GM12891 (cell line): ENCODE results near the gene RNF150.

Source experiments
- DNase-seq: peaks from one replicate; pipeline ENCODE4 v3.0.0; 2011; ENCODE audit warnings: low spot score; ENCODE audit not compliant: insufficient read length
- FAIRE-seq: peaks from 2 replicates; lab custom pipeline; 2011; peaks lifted over from hg19 to GRCh38; lab: Jason Lieb, UNC
- PAX5 ChIP-seq: IDR thresholded peaks from 2 replicates; pipeline ENCODE4 v1.6.1; 2011; ENCODE audit warnings: low read length, moderate library complexity, mild to moderate bottlenecking; ENCODE audit not compliant: insufficient read depth, severe bottlenecking
- POLR2A ChIP-seq: IDR thresholded peaks from 2 replicates; pipeline ENCODE4 v1.6.1; 2011; ENCODE audit warnings: low read depth, low read length, control low read depth
- POLR2AphosphoS5 ChIP-seq: IDR thresholded peaks from 2 replicates; pipeline ENCODE4 v1.6.1; 2011; ENCODE audit warnings: low read depth, low read length, control low read depth
- POU2F2 ChIP-seq: IDR thresholded peaks from 2 replicates; pipeline ENCODE4 v1.6.1; 2011; ENCODE audit warnings: low read depth, mild to moderate bottlenecking, control low read depth, low read length, moderate library complexity
- SPI1 ChIP-seq: IDR thresholded peaks from 2 replicates; pipeline ENCODE4 v1.6.1; 2011; ENCODE audit warnings: low read depth, low read length, control low read depth
- TAF1 ChIP-seq: IDR thresholded peaks from 2 replicates; pipeline ENCODE4 v1.6.1; 2011; ENCODE audit warnings: low read depth, low read length, control low read depth

Gene RNF150

GRCh38 chr4:141078871-141079270 lies 54.4 kb downstream of the RNF150 start:
- TF ChIP-seq POLR2AphosphoS5 (no peak), SPI1 (no peak), TAF1 (no peak), POU2F2 (no peak), PAX5 (no peak), POLR2A (no peak)
- DNase-seq = no peak
- FAIRE-seq = no peak

DNA sequence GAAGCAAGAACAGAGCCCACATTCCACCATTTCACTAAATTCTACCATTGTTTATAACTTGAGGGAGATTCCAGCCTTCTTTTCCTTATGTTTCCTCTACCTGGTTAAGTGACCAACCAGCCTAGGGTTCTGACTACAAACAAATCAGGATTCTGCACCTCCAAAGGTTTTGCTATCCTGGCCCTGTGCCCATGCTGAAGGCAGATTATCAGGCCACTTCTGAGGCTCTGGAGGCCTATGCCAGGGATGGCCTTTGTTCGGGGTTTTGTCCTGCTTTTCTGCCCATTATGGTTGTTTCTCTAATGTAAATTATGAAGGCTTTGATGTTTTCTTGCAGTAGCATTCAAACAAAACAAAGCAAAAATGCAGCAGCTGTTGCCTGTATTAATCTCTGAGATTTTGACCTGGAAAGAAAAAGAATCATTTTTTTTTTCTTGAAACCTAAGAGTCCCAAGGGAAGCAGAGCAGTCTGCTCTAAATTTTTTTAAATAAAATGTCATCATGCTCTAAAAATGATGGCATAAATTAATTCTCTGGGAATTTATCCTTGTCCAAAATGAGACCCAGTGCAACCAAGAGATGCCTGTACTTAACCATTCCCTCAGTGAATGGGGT lies 55.6 kb downstream of the RNF150 start:
- no peak for FAIRE-seq

GRCh38 chr4:141075553-141075952 lies 57.7 kb downstream of the RNF150 start:
- DNase-seq (no peak), FAIRE-seq (no peak)
- no peak for TF ChIP-seq TAF1
- TF ChIP-seq PAX5 = no peak
- no peak for TF ChIP-seq SPI1
- no peak for TF ChIP-seq POLR2A
- TF ChIP-seq POLR2AphosphoS5 = no peak
- TF ChIP-seq POU2F2 = no peak

More for the DNA sequence above, 55.6 kb downstream of the RNF150 start:
- TF ChIP-seq PAX5 = no peak
- TF ChIP-seq SPI1 = no peak
- TF ChIP-seq TAF1 = no peak
- TF ChIP-seq POLR2A = no peak
- TF ChIP-seq POLR2AphosphoS5 = no peak
- TF ChIP-seq POU2F2 = no peak
- no peak for DNase-seq

DNA sequence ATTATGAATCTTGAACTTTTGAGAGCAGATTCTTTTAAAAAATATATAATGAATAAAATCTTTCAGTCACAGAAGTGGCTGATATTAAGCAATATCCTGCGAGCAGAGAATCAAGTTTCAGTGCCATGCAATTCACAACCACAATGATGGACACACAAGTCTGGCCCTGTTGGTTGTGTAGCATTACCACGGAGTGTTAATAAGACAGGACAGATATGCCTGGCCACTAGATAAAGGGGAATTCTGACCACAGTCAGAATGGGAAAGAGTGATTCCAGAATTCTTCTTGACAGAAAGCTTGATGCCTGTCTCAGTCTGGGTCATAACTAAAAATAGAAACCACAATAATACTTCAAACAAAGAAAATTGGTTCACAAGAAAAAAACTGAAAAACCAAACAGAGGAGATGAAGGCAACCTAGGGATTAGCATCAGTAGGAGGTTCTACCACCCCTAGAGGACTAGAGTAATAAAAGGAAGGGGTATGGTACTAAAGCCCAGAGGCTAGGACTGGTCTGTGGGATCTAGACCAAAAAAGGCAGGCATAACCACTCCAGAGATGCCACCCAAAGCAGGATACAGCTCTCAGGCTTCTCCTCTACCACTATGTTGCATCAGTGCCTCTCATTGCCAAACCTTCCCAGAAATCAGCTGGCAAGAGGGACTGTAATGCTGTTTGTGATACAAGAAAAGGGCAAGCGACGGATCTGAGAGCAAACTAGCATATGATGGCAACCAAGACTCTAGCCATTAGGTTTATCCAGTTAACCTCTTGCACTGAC lies 59.0 kb downstream of the RNF150 start:
- FAIRE-seq (no peak), DNase-seq (no peak)
- TF ChIP-seq PAX5 (no peak), POLR2AphosphoS5 (no peak), TAF1 (no peak), POLR2A (no peak), POU2F2 (no peak)

GRCh38 chr4:141066690-141067089 lies 66.6 kb downstream of the RNF150 start:
- FAIRE-seq (no peak), DNase-seq (no peak)
- TF ChIP-seq POU2F2 = no peak
- TF ChIP-seq PAX5 = no peak
- no peak for TF ChIP-seq TAF1
- TF ChIP-seq SPI1 = no peak
- no peak for TF ChIP-seq POLR2AphosphoS5
- TF ChIP-seq POLR2A = no peak

DNA sequence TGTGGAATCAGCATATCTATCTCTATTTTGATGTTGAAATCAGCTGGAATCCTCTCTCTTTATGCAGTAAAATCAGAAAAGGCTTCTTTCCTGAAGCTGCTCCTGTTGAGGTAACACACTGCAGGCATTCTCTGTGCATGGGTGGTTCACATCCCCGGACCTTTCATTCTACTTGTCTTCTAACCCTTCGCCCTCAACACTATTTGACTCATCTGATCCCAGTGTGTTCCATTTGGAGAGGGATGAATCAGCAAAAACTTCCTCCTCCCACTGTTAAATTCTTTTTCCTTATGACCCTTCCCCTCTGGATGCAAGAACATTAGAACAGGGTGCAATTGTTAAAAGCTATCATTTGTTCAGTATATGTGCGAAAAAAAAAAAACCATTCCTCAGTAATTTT lies 67.4 kb downstream of the RNF150 start:
- TF ChIP-seq PAX5 = no peak
- TF ChIP-seq POU2F2 = no peak
- TF ChIP-seq POLR2A = no peak
- TF ChIP-seq SPI1 = no peak
- TF ChIP-seq POLR2AphosphoS5 = no peak
- TF ChIP-seq TAF1 = no peak
- FAIRE-seq = no peak
- DNase-seq = no peak

GRCh38 chr4:141062651-141063050 lies 70.6 kb downstream of the RNF150 start:
- FAIRE-seq (no peak), DNase-seq (no peak)
- TF ChIP-seq TAF1 = no peak
- TF ChIP-seq SPI1 = no peak
- TF ChIP-seq POLR2AphosphoS5 = no peak
- TF ChIP-seq POU2F2 = no peak
- TF ChIP-seq POLR2A = no peak
- TF ChIP-seq PAX5 = no peak

DNA sequence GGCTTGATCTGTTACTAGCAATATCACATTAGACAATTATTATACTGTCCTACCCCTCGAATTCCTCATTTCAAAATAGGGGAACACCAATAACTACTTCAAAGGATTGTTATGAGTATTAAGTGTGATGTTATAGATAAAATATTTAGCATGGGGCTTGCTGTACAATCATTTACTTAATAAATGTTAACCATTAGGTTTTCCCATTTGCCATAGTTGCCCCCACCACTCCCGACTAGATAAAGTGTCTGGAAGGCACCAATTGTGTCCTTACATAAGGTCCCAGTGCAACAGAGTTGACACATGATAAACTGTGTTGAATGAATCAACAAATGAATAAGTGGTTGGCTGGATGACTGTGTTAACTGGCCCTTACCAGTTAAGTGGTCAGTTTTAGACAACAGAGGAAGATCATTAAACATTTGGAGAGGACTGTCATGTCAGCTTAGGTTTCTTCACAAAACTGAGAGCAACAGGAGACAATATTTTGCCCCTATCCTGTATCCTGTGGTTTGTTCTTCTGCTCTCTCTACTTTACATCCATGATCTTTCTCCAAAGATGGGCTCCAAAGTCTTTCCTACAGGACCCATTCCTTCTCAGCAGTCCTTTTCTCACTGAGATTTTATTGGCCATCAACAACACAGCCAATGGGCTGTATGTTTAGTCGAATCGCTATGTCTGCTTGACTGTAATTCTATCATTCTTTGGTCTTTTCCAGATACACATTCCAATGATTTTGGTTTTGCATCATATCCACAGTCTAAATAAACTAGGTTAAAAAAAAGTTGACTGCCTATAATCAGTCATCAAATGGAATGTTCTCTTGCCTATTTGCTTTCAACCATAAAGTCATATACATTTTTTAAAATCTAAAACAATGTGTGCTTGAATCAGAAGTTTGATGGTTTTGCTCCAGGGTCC lies 74.4 kb downstream of the RNF150 start:
- TF ChIP-seq TAF1 = no peak
- no peak for TF ChIP-seq POLR2A
- no peak for TF ChIP-seq POLR2AphosphoS5
- TF ChIP-seq SPI1 = no peak
- TF ChIP-seq PAX5 = no peak
- no peak for TF ChIP-seq POU2F2
- FAIRE-seq = no peak
- DNase-seq = no peak

DNA sequence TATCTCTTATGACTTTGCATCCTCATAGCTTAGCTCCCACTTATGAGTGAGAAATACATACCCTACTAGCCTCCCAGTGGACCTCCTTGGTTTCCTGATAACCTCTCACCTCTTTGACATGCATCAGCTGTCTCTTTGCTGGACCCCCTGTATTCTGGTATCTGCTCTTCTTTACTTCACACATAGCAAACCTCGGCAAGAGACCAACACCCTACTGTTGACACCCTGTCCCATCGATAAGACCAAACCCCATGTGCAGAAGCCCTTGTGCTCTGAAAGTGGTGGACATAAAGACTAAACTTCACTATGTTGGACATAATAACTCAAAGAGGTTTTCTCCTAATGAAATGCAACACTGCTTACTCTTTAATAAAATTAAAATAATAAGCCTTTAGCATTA lies 75.7 kb downstream of the RNF150 start:
- DNase-seq (no peak), FAIRE-seq (no peak)
- TF ChIP-seq POLR2AphosphoS5 (no peak), TAF1 (no peak), PAX5 (no peak), POLR2A (no peak), SPI1 (no peak), POU2F2 (no peak)
